Kidney (tissue), 14 donors: ENCODE results near the gene SMTNL2. TPM values are rescaled to one million over a fixed set of nuclear protein-coding genes. Genes with fewer than 3 reads are reported as not detected.
A peak's percentile ranks its signal among the peaks of the same experiment; 100 is the strongest.

Source experiments
- DNase-seq, 5 donors: peaks; one replicate each; pipeline ENCODE4 v3.0.0-alpha.2; 2013 to 2020
- FAIRE-seq: peaks from 2 replicates; lab custom pipeline; 2012; peaks lifted over from hg19 to GRCh38; lab: Jason Lieb, UNC
- H3K27ac ChIP-seq, 2 donors: one replicate each; pipeline ENCODE4 v1.7.0; 2013; ENCODE audit warnings: low read depth in 2 of 2, low read length in 2 of 2, inconsistent platforms in 1 of 2
- H3K27me3 ChIP-seq: one replicate; pipeline ENCODE4 v1.7.1; 2013; ENCODE audit warnings: low read length, inconsistent platforms; ENCODE audit not compliant: control insufficient read depth, insufficient read depth
- H3K36me3 ChIP-seq, 3 donors: one replicate each; pipeline versions ENCODE4 v1.7.0 to v1.7.1; 2013; ENCODE audit warnings: low read length in 3 of 3, control low read depth in 1 of 3, inconsistent platforms in 1 of 3; ENCODE audit not compliant: insufficient read depth in 3 of 3, control insufficient read depth in 2 of 3
- H3K4me1 ChIP-seq, 3 donors: one replicate each; pipeline versions ENCODE4 v1.7.0 to v1.7.1; 2013; ENCODE audit warnings: low read length in 3 of 3, inconsistent platforms in 1 of 3, low read depth in 1 of 3; ENCODE audit not compliant: control insufficient read depth in 2 of 3, insufficient read depth in 2 of 3
- H3K4me3 ChIP-seq, 3 donors: one replicate each; pipeline versions ENCODE4 v1.7.0 to v1.8.1; 2013; ENCODE audit warnings: low read length in 3 of 3, control low read depth in 1 of 3, inconsistent platforms in 1 of 3
- H3K9ac ChIP-seq, 3 donors: one replicate each; pipeline versions ENCODE4 v1.7.0 to v1.7.1; 2013; ENCODE audit warnings: low read length in 3 of 3, control low read depth in 1 of 3, inconsistent platforms in 1 of 3
- H3K9me3 ChIP-seq, 3 donors: one replicate each; pipeline versions ENCODE4 v1.7.0 to v1.7.1; 2013; ENCODE audit warnings: low read length in 3 of 3, control low read depth in 1 of 3, inconsistent platforms in 1 of 3; ENCODE audit not compliant: control insufficient read depth in 2 of 3, insufficient read depth in 1 of 3
- CTCF ChIP-seq: IDR thresholded peaks from 3 replicates; pipeline ENCODE4 v1.5.1; 2012; ENCODE audit warnings: mild to moderate bottlenecking, moderate library complexity, borderline replicate concordance; ENCODE audit not compliant: insufficient read depth; ENCODE audit errors: extremely low read depth
- intact Hi-C: fragments of 100-400 bp; cut with DNase I; formaldehyde crosslinking; loops from one replicate; pipeline ENCODE4 v1.11.1; 2022
- polyA plus RNA-seq: library from polyadenylated mRNA; stranded (reverse); fragments of 350-450 nt; fragmentation: Illumina TruSeq; extraction: RNeasy Lipid Tissue Mini Kit (QIAGEN cat#74804); gene quantifications from one replicate; pipeline ENCODE4 v1.2.3, GENCODE V29; 2014; ENCODE audit warnings: low read depth, low replicate concordance; ENCODE audit not compliant: insufficient read depth
- total RNA-seq: library from RNA; stranded (reverse); fragmentation: NEBNext Ultra II Directional; extraction: Animal tissue kit (Norgen Biotek cat#: 25700); gene quantifications from one replicate; pipeline ENCODE4 v1.2.1, GENCODE V29; 2021
- donor health status: control.
- donor health status: control.
- donor health status: control.
- donor health status: control.
- donor health status: control.
- donor health status: DM: yes; HTN: yes; CAD: no.
- donor health status: Normal renal cell carcinoma (clear cell type).

SMTNL2 gene
- total and polyA plus RNA-seq, 2 donors from 2014 or later, result 25.6 to 58.1 TPM

DNA sequence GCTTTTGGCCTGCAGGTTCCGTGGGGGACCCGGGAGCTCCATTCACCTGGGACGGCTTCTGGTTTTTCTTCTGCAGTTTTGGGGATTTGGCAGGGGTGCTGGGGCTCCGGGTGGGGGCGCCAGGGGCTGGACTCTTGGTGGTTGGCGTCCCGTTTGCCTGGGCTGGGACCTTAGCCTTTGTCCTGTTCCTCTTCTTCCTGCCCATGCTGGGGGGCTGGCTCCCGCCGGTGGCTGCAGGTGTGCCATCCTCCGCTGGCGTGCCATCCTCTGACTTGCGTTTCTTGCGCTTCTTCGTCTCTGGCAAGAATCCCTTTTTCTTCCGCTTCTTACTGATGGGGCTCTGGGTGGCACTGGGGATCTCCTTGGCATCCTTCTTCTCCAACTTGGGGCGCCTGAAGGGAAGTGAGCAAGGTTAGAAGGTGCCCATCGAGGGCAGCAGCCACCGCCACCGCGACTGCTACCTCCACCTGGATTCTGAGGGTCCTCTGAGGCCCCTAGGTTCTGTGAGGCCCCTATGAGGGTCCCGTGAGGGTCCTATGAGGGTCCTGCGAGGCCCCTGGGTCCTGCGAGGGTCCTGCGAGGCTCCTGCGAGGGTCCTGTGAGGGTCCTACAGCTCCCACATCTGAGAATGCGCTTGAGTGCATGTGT lies 44.6 kb upstream of the SMTNL2 start:
- Histone ChIP-seq H3K36me3 (no peaks in the 10 kb centered on the region), H3K4me3 (no peak overlapping the region), H3K9ac (no peak overlapping the region), H3K27ac (no peak overlapping the region), H3K27me3 (no peaks in the 10 kb centered on the region), H3K9me3 (no peaks in the 10 kb centered on the region), H3K4me1 (peaks cover 0 to 12% (median 4%) of the 10 kb centered on the region in 3 donors)
- peak in 1 of 5 donors; percentile 66 for DNase-seq
- FAIRE-seq, result no peak
- intact Hi-C loops, result no loop called here
- no peak for TF ChIP-seq CTCF

- Histone ChIP-seq H3K4me3 (no peak overlapping the region), H3K9me3 (no peaks in the 10 kb centered on the region), H3K4me1 (peaks cover 0 to 12% (median 4%) of the 10 kb centered on the region in 3 donors), H3K36me3 (no peaks in the 10 kb centered on the region), H3K9ac (no peak overlapping the region), H3K27me3 (no peaks in the 10 kb centered on the region), H3K27ac (peak overlapping the region in 1 of 2 donors; percentile 22)
- TF ChIP-seq CTCF, result peak; percentile 38
- intact Hi-C loops, result no loop called here
- DNase-seq (no peak), FAIRE-seq (no peak)
Measured at GRCh38 chr17:4540224-4540651, 44.1 kb upstream of the SMTNL2 start.

GRCh38 chr17:4540687-4541327 lies 43.5 kb upstream of the SMTNL2 start:
- Histone ChIP-seq H3K36me3 (no peaks in the 10 kb centered on the region), H3K4me3 (no peak overlapping the region), H3K4me1 (peaks cover 0 to 12% (median 4%) of the 10 kb centered on the region in 3 donors), H3K9ac (no peak overlapping the region), H3K9me3 (no peaks in the 10 kb centered on the region), H3K27ac (peak overlapping the region in 1 of 2 donors; percentile 22), H3K27me3 (no peaks in the 10 kb centered on the region)
- intact Hi-C loops, result no loop called here
- TF ChIP-seq CTCF, result no peak
- FAIRE-seq, result no peak
- peak in 2 of 5 donors; percentile 67 to 79 for DNase-seq
